Measurements from ENCODE around the gene LINGO4.

Gene LINGO4

GRCh38 chr1:151816548-151817352 is 11.5 kb upstream of the LINGO4 start:
- no peak overlapping the region for H3K4me3 ChIP-seq (ENCODE audit: control insufficient read depth, low read depth, low read length)
- no peak for DNase-seq (ENCODE audit: low read depth)
- TF ChIP-seq CTCF (IDR thresholded peaks at IDR 0.05; ENCODE audit: control insufficient read depth, insufficient read depth, low read depth, low read length, missing control alignments), result no peak

- DNase-seq (ENCODE audit: low read depth), result no peak
- TF ChIP-seq CTCF (IDR thresholded peaks at IDR 0.05; ENCODE audit: control insufficient read depth, insufficient read depth, low read depth, low read length, missing control alignments), result no peak
- no peak overlapping the region for H3K4me3 ChIP-seq (ENCODE audit: control insufficient read depth, low read depth, low read length)
Observed at GRCh38 chr1:151815716-151816327, 10.6 kb upstream of the LINGO4 start.

GRCh38 chr1:151814971-151815545 is 9.8 kb upstream of the LINGO4 start:
- no peak for DNase-seq (ENCODE audit: low read depth)
- no peak for TF ChIP-seq CTCF (IDR thresholded peaks at IDR 0.05; ENCODE audit: control insufficient read depth, insufficient read depth, low read depth, low read length, missing control alignments)
- no peak overlapping the region for H3K4me3 ChIP-seq (ENCODE audit: control insufficient read depth, low read depth, low read length)

- no peak for DNase-seq (ENCODE audit: low read depth)
- no peak overlapping the region for H3K4me3 ChIP-seq (ENCODE audit: control insufficient read depth, low read depth, low read length)
- TF ChIP-seq CTCF (IDR thresholded peaks at IDR 0.05; ENCODE audit: control insufficient read depth, insufficient read depth, low read depth, low read length, missing control alignments), result no peak
Observed at GRCh38 chr1:151814426-151814825, 9.2 kb upstream of the LINGO4 start.

- DNase-seq (ENCODE audit: low read depth), result no peak
- H3K4me3 ChIP-seq (ENCODE audit: control insufficient read depth, low read depth, low read length), result no peak overlapping the region
- TF ChIP-seq CTCF (IDR thresholded peaks at IDR 0.05; ENCODE audit: control insufficient read depth, insufficient read depth, low read depth, low read length, missing control alignments), result no peak
Observed at GRCh38 chr1:151813271-151813977, 8.2 kb upstream of the LINGO4 start.

- H3K4me3 ChIP-seq (ENCODE audit: control insufficient read depth, low read depth, low read length), result no peak overlapping the region
- no peak for TF ChIP-seq CTCF (IDR thresholded peaks at IDR 0.05; ENCODE audit: control insufficient read depth, insufficient read depth, low read depth, low read length, missing control alignments)
- no peak for DNase-seq (ENCODE audit: low read depth)
Observed at GRCh38 chr1:151811181-151811580, 6.0 kb upstream of the LINGO4 start.

Measured in AG09309 (cell line).